ENCODE data around the gene RNF123.
A peak's percentile ranks its signal among the peaks of the same experiment; 100 is the strongest.

Gene RNF123

GRCh38 chr3:49703443-49703927, 14.1 kb downstream of the RNF123 start:
- peak; percentile 45 for DNase-seq (ENCODE audit: low read depth)

- DNase-seq (ENCODE audit: low read depth) = no peak
These were observed 14.6 kb downstream of the RNF123 start for GRCh38 chr3:49703956-49704355.

- no peak for DNase-seq (ENCODE audit: low read depth)
These were observed 15.3 kb downstream of the RNF123 start for GRCh38 chr3:49704629-49705028.

GRCh38 chr3:49705390-49705960, 16.1 kb downstream of the RNF123 start:
- no peak for DNase-seq (ENCODE audit: low read depth)

- DNase-seq (ENCODE audit: low read depth) = no peak
These were observed 17.2 kb downstream of the RNF123 start for GRCh38 chr3:49706456-49707112.

GRCh38 chr3:49707113-49707480, 17.7 kb downstream of the RNF123 start:
- no peak for DNase-seq (ENCODE audit: low read depth)

GRCh38 chr3:49709852-49710251, 20.5 kb downstream of the RNF123 start:
- DNase-seq (ENCODE audit: low read depth) = no peak

- DNase-seq (ENCODE audit: low read depth) = no peak
These were observed 22.1 kb downstream of the RNF123 start for GRCh38 chr3:49711489-49711888.

GRCh38 chr3:49712166-49712565, 22.8 kb downstream of the RNF123 start:
- no peak for DNase-seq (ENCODE audit: low read depth)

GRCh38 chr3:49712631-49713317, 23.4 kb downstream of the RNF123 start:
- no peak for DNase-seq (ENCODE audit: low read depth)

- DNase-seq (ENCODE audit: low read depth) = no peak
These were observed 24.2 kb downstream of the RNF123 start for GRCh38 chr3:49713336-49714105.

- no peak for DNase-seq (ENCODE audit: low read depth)
These were observed 25.6 kb downstream of the RNF123 start for GRCh38 chr3:49714728-49715550.

GRCh38 chr3:49715611-49716121, 26.3 kb downstream of the RNF123 start:
- DNase-seq (ENCODE audit: low read depth) = no peak

- DNase-seq (ENCODE audit: low read depth) = no peak
These were observed 26.8 kb downstream of the RNF123 start for GRCh38 chr3:49716169-49716568.

- DNase-seq (ENCODE audit: low read depth) = no peak
These were observed 27.4 kb downstream of the RNF123 start for GRCh38 chr3:49716691-49717210.

GRCh38 chr3:49717211-49717958, 28.0 kb downstream of the RNF123 start:
- DNase-seq (ENCODE audit: low read depth) = no peak

- no peak for DNase-seq (ENCODE audit: low read depth)
These were observed 28.9 kb downstream of the RNF123 start for GRCh38 chr3:49717959-49718857.

- DNase-seq (ENCODE audit: low read depth) = no peak
These were observed 29.5 kb downstream of the RNF123 start for GRCh38 chr3:49718858-49719213.

- peak; percentile 83 for DNase-seq (ENCODE audit: low read depth)
These were observed 30.0 kb downstream of the RNF123 start, which contains the start of gene AMIGO3 for GRCh38 chr3:49719214-49719884. AMIGO3 (minus strand) TSS chr3:49719684; CDS start chr3:49719465, 219 bp downstream.

Measured in activated T-helper 9 cell treated with anti-CD3 and anti-CD28 coated beads, Interleukin-2, amount 50 U/mL, for 16 hours (primary cell).